Dermis blood vessel endothelial cell (primary cell): ENCODE results near the gene PDE10A. TPM values are rescaled to one million over a fixed set of nuclear protein-coding genes. Genes with fewer than 3 reads are reported as not detected.

ENCODE experiments used
- DNase-seq: peaks from one replicate; pipeline ENCODE4 v3.0.0; 2010
- total RNA-seq: library from RNA; depleted of rRNA; stranded (reverse); fragments of >200 nt; gene quantifications from 2 replicates; pipeline ENCODE4 v1.2.3, GENCODE V29; 2014

PDE10A gene
- total RNA-seq, 1 donor from 2014 or later: 9.7 TPM

DNA sequence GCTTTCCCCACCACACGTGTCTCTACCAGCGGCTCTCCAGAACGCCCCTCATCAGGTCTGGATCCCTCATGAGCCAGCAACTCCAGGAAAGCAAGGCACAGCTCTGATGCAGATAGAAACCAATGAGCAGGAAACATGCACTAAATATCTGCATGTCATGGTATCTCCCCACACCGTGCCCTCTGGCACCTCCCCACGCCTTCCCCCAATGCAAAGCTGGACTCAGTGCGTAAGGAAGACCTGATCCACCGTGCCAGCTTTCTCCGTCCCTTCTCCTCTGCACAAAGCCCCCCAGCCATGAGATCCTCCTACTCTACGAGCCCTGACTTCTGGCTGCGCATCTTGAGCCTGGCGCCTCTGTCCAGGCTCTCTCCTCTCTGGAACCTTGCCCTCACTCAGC lies 9.4 kb downstream of the PDE10A start:
- DNase-seq: no peak

DNA sequence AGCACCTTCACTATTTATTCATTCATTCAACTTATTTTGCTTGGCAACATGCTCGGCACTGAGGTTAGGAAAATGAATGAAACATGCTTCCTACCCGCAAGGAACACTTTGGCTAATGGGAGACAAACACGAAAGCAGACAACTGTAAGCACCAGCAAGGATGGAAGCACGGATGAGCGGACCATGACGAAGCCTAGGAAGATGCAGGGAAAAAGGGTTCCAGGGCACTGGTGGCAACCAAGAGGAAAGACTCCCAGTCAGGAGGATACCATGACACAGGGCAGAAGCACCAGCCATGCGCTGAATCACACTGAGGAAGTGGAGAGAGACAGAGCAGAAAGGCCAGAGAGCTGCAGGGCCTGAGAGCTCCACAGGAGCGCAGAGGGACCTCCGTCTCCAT lies 9.8 kb downstream of the PDE10A start:
- DNase-seq: peak; percentile 67

DNA sequence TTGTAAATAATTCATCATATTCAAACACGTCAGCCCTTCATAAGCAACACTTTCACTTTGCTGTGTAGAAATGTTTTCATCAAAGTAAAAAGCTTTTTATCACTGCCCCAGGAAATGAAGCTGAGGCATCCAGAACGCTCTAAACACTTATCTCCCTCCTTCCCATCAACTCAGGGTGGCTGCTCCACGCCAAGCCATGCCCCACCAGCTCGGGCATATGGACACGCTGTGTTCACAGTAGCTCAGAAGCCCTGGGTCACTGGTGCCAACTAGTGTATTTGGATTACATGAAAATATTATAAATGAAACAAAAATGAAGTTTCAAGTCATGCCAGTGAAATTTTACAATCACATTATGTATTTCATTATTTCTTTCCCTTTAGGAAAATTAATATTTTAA lies 10.3 kb downstream of the PDE10A start:
- DNase-seq: no peak

DNA sequence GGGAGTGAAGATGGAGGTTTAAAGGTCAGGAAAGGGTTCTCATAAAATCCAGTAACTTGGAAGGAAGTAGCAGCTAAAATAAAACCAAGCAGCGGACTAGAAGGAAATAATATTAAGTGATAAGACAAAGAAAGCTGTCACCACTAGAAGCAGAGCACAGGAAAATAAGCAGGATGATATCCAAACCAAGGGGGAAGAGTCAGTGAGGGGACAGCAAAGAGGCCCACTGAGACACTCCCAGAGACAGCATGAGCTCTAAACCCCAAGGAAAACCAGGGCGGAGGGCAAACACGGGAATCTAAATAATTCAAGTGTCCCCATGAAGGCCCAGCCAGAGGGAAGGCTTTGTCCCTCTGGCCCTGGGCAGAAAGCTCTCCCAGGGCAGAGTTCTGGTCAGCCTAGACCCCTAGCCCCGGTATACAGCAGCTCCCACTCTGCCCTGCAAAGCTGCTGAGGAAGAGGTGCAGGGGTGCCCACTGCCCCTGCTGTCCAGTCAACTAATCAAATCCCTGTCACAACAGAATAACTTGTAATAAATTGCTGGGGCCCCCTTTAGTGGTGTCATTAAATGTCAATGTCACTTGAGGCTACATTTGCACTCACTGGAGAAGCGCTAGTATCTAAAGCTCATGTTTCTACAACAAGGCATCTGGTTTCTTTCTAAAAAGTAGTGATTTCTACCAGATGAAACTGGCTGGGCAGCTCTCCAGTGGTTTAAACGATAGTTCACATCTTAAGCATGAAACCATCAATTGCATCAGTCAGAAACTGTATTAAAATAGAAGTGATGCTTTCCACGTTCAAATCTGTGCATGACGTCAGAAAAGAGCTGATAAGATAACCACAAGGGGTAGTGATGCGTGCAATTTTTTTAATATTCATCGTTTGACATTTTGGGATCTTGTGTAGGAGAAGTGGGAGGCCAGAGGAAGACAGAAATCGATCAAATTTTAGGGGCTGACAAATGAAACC lies 13.6 kb downstream of the PDE10A start:
- DNase-seq: no peak

DNA sequence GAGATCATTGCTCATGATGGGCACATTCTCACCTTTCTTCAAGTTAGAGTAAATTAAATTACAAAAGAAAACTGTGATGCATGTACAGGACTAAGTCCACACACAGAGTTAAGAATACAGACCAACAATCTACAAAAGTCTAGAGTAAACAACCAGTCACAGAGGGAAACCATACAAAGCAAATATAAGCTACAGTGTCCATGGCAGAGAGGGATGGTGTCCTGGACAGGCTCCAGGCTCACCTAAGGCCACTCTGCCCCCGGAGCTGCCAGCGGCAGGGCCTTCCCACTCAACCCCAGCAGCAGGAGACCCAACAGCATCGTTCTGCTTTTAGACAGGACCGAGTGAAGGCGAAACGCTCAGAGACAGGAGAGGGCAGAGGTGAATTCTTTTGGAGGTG lies 16.0 kb downstream of the PDE10A start:
- DNase-seq: no peak

DNA sequence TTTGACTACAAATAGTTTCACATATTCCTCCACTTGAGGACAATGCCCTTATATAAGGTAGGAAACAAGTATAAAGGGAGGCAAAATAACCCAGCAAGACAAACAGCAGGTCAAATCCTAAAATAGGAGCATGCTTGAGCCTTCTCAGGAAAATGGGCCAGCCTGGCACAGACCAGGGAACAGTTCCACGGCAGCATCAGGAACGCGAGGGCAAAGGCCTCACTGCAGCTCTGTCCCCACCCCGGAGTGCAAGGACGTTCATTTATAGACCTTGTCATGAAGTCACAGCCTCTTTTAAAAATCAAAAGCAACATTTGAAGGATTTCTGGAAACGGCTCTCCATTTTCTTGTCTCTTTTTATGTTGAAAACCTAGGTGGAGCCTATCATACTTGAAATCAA lies 17.1 kb downstream of the PDE10A start:
- DNase-seq: no peak

DNA sequence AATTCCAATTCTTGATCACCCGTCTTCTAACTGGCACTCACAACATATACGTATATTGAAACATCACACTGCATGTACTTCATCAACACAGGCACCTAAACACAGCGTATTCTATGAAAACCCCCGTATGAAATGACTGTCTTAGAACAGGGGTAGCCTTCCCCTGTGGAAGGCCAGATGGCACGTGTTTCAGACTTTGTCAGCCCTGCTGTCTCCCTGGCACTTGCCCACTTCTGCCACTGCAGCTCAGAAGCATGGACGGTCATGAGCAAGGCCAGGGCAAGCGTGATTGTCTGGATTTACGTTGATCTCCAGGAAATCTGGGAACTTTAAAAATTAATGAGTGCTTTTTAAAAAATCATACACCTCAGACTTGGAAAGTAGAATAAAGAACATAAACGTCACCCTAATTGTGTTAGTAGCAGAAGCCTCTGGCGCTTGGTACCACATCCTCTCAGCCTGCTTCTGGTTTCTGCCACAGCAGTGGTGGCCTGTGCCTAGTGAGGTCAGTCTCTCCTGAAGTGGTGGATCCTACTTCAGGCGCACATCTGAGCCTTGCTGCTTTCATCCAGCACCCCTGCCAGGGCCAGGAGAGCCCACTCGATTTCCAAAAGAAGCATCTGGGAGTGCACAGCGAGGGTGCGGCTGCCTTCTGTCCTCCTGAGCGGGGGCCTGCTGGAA lies 18.3 kb downstream of the PDE10A start:
- DNase-seq: no peak

DNA sequence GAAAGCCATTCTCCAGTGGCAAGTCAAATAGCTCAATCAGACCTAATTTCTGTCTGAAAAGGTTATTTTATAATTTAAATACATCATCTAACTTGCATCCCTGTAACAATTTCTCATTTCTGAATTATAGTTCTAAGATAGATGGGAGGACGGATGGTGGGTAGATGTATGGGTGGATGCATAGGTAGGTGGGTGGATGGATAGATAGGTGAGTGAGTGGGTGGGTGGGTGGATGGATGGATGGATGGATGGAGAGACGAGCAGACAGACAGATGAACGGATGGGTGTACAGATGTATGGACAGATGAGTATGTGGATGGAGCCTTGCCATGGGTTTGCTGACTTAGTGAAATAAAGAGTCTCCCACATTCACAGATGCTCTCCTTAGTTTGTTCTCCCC lies 20.0 kb downstream of the PDE10A start:
- DNase-seq: no peak

DNA sequence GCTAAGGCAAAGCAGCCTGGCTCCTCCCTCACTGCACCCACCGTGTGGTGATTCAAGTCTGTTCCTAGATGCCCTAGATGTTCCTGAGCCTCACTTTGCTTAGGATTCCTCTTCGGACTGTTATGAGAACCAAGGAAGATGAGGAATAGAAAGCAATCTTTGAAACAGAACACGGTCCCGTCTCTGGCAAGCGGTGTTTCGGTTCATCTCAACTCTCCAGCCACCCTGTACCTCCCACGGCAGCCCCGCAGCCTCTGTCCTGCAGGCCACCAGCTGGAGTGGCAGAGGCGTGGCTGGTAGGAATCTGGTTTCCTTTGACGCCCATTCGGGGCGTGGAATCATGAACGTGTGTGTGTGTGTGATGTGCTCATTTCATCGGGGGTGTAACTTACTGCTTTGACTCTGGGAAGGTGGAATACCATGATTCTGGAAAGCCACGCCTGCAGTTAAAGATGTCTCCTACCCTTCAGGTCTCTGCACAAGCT lies 21.3 kb downstream of the PDE10A start:
- DNase-seq: no peak

DNA sequence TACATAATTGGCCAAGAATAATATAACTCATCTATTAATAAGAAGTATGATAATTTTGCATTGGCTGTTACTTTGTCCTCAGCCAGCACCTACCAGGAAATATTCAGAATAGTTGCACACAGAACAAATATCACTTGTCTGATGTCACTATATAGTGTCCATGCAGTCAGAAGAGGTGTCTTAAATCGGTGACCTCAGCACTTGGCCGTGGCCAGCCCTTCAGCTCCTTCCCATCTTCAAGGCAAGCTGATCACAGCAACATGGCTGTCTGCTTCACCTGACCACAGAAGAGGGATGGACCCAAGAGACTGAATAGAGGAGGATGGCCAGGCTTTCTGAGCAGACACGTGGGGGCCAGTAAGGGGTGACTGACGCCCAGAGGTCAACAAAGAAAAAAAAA lies 22.2 kb downstream of the PDE10A start:
- DNase-seq: no peak

DNA sequence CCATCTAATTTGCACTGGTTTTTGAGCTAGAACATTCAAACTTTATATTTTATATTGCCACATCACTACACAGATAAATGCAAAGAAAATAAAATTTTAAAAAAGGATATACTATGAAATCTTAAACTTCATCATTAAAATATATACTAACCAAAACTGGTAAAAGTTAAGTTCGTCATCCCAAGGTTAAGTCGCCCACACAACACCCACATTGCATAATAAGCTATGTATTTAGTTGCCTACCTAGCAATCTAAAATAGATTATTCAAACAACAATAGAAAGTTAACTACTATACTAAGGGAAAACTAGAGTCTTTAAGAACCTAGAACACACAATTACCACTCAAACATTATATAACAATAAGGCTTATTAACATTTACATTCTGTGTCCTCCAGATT lies 24.5 kb downstream of the PDE10A start:
- no peak for DNase-seq

DNA sequence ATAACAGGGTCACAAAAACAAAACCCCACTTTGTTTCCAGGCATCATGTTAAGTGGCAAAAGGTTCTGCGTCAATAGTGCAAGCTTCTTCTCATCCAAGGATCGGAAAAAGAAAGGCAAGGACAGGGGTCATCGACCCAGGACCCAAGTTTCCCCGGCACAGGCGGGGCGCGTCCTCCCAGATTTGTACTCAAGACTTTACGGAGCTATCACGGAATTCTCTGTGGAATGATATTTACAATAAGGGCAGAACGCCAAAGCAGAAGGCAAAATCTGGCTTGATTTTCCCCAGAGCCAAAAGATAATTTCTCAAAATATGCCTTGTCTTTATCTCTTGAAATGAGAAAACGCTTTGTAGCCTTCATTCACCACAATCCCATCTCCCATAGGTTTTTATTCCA lies 25.5 kb downstream of the PDE10A start:
- no peak for DNase-seq

DNA sequence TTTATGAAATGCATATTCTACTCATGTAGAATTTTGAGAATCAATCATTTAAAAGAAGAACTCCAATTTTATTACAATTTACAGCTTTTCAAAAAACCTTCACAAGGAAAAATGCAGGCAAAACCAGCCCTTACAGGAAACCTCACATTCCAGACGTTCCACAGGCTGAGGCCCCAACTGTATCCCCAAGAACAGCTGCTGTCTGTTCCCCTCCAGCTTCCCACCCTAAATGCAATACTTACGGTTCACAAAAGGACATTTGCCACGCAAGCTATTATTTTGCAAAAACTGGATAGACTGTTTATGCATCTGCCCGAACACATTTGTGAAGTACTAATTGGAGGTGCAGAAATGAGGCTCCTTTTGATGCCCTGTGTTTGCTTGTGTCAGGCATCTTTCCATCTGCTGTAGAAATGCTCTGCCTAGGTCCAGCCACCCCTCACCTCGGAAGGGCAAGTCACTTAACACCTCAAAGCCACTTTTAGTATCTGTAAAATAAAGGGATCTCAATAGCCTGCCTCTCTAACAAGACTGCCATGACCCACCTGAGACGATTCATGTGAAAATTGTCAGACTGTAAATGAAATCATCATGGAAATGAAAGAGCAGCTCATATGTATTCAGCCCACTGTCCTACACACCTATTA lies 26.5 kb downstream of the PDE10A start:
- DNase-seq: peak; percentile 82

DNA sequence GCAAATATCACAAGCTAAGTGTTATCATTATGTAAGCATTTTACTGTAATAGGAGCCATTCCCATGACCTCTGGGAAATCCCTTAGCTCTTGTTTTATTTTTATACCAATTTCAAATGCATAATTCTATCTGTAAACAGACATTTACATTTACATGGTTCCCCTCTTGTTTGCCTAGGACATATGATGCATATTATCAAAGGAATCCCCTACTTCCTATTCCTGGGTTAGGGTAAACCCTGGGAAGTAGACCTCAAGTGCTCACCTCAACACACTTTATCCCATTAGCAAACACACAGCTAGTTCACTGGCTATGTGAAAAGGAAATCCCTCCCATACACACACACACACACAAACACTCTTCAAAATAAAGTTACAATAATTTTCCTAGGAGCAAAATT lies 27.1 kb downstream of the PDE10A start:
- peak; percentile 66 for DNase-seq

DNA sequence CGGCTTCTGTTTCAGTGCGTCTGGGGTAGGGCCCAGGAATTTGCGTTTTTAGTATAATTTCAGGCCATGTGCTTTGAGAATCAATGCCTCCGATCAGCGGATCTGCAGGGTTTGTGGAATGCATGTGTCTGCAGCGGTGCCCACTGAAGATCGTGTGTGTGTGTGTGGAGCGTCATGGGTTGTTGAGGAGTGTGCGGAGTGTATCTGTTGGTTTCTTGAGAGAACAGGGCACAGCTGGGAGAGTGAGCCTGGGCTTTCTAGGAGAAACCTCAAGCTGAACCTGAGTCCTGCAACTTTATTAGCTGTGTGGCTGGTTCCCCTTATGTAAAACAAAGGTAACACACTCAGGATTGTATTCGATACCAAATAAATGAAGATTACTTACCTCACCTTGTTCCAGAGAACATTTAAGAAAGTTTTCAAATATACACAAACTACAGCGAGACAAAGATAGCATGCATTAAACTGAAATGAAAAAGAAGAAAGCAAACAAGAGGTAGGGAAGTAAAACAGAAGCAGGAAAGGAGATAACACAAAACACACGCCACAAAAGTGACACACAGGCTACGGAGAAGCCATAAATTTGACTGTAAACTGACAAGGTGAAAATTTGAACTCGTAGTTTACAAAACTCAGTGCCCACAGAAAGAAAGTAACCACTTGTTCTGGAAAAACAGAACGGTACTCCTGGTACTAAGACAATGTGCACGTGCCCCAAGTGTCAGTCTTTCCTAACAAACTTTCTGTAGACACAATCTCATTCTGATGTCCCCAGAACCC lies 28.8 kb downstream of the PDE10A start:
- DNase-seq: no peak

DNA sequence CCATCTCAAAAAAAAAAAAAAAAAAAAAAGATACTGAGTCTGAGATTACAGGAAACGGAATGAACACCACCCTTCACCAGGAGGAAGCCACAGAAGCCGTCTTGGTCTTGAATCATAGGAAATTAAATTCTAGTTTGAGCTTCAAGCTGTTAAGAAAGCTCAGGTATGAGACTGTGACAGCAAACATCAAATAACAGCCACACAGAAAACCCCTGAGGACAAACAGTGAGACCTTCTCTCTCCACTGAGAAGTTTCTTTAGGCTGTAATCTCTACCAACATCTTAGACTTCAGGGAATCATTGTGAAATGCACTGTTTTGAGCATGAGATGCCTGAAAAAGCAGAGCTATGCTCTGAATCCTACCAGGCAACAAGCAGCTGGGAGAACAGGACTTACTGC lies 30.8 kb downstream of the PDE10A start:
- peak; percentile 40 for DNase-seq

DNA sequence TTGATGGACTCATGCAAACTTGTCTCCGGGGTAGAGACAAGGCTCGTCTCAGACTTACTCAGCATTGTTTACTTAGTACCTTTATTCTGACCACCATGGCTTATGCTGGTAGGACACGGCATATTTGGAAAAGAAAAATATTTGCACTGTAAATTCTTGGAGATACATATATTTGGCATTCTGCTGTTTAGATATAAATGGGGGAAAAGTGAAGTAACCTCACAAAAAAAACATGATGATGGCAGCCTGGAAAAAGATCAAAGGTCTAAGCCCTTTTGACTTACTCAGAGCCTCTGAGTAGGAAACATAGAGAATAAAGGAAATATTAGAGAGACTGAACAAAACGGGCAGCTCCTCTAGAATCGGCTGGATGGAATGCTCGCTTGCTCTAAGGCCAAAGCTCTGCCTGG lies 32.5 kb downstream of the PDE10A start:
- DNase-seq: no peak

DNA sequence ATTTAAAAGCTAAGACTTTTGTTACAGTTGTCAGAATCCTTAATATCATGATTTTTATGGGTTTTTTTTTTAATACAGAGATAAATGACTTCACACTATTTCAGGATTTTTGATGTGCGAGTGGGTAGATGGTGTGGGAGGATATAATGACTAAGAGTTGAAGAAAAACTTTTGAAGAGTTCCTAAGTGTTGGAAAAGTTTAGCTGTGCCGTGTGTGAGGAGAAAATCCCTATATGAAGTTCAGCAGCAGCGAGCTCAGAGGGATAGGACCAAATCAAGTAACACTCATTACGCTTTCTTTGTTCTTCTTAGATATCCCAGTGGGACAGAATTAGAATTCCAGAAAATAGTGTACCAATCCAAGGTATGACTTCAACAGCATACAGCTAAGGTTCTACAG lies 34.1 kb downstream of the PDE10A start:
- no peak for DNase-seq

DNA sequence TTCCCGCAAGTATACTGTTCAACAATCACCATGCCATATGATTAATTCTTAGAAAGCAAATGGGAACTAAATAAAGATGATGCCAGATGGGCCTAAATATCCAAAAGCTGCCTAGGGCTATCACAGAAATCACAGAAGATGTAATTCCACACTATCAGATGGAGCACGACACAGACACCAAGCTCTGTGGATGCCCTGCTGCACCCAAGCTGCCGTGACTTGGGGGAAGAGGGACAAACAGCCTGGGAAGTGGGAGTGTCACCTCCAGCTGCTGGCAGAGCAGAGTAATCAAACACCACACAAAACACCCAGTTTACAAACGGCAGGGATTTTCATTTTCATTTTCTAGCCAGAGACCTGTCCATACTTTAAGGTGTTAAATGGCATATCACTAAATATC lies 35.7 kb downstream of the PDE10A start:
- DNase-seq: no peak

DNA sequence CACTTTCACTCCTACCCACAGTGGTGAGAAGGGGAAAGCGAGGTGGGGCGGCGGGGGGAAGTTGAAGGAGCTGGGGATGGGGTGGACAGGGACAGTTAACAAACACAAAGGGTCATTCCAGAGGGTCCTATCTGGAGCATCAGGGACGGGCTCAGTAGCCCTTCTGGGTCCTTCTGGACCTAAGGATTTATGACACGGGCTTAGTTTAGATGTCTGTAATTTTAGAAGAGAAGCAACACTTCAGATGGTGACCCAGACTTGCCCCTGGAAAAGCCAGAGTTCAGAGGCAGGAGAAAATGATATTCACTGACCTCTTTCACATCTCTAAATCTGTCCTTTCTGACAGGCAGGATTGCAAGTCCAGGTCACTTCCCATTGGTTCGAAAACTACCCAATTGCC lies 36.3 kb downstream of the PDE10A start:
- DNase-seq: no peak

DNA sequence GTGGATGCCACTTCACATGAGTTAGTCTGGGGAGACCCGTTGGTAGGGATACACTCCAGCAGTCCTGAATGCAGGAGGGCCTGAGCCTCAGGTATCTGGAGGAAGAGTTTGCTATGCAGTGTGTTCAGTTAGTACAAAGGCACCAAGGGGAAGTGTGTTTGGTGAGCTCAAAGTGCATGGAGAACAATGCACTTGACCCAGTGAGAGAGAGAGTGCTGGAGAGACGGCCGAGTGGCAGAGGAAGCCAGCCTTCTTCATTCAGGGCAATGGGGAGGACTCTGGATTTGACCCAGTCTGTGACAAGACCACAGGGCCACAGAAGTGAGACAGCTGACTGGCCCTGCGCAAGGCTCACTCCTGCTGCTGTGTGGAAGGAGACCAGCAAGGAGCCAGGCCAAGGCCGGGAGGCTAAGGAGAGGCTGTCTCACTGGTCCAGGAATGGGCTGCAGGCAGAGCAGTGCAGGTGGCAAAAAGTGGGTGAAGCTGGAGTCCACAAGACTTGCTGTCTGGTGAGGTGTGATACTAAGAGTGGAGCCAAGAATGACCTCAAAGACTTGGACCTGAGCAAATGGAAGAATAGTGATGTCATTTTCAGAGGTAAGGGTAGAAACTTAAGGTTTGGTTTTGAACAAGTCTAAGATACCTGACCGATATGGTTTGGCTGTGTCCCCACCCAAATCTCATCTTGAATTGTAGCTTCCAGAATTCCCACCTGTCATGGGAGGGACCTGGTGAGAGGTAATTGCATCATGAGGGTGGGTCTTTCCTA lies 38.0 kb downstream of the PDE10A start:
- DNase-seq: no peak

DNA sequence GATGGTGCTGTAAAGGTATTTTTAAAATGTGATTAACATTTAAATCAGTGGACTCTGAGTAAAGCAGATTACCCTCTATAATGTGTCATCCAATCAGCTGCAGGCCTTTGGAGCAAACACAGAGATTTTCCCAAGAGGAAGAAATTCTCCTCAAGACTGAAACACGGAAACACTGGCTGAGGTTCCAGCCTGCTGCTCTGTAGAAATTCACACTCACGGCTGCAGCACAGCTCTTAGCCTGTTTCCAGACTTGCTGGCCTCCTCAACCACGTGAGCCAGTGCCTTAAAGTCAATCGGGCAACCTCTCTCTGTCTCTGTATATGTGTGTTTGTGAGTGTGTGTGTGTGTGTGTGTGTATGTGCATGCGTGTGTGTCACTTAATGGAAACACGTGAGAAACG lies 41.1 kb downstream of the PDE10A start:
- DNase-seq: no peak
